ACC112 (cell line): ENCODE results near the gene DHX29.
A peak's percentile ranks its signal among the peaks of the same experiment; 100 is the strongest.

Experiments used
- H2AFZ ChIP-seq: fragments of 200-600 bp; sonication (generic); one replicate; pipeline ENCODE4 v1.6.0; 2017; ENCODE audit warnings: antibody characterized with exemption, low read length; ENCODE audit not compliant: unreplicated experiment
- H3K27ac ChIP-seq: fragments of 200-600 bp; sonication (generic); 2 replicates; pipeline ENCODE4 v1.5.1; 2014; ENCODE audit warnings: low read depth, mild to moderate bottlenecking, antibody characterized with exemption, low read length, moderate library complexity
- H3K27me3 ChIP-seq: fragments of 200-600 bp; sonication (generic); 2 replicates; pipeline ENCODE4 v1.6.1; 2014; ENCODE audit warnings: mild to moderate bottlenecking, antibody characterized with exemption, low read length, moderate library complexity, mixed read lengths; ENCODE audit not compliant: insufficient read depth
- H3K36me3 ChIP-seq: fragments of 200-600 bp; sonication (generic); 2 replicates; pipeline ENCODE4 v1.6.1; 2016; ENCODE audit warnings: mild to moderate bottlenecking, antibody characterized with exemption, low read length, moderate library complexity, mixed read lengths; ENCODE audit not compliant: insufficient read depth
- H3K4me1 ChIP-seq: fragments of 200-600 bp; sonication (generic); one replicate; pipeline ENCODE4 v1.6.1; 2016; ENCODE audit warnings: low read length, mixed read lengths; ENCODE audit not compliant: insufficient read depth, unreplicated experiment, control insufficient read depth
- H3K4me3 ChIP-seq: fragments of 200-600 bp; sonication (generic); 2 replicates; pipeline ENCODE4 v1.5.1; 2014; ENCODE audit warnings: mild to moderate bottlenecking, low read depth, low read length
- H3K79me2 ChIP-seq: fragments of 200-600 bp; sonication (generic); one replicate; pipeline ENCODE4 v1.6.0; 2016; ENCODE audit warnings: low read length; ENCODE audit not compliant: control insufficient read depth, unreplicated experiment, insufficient read depth

Gene DHX29, protein sequence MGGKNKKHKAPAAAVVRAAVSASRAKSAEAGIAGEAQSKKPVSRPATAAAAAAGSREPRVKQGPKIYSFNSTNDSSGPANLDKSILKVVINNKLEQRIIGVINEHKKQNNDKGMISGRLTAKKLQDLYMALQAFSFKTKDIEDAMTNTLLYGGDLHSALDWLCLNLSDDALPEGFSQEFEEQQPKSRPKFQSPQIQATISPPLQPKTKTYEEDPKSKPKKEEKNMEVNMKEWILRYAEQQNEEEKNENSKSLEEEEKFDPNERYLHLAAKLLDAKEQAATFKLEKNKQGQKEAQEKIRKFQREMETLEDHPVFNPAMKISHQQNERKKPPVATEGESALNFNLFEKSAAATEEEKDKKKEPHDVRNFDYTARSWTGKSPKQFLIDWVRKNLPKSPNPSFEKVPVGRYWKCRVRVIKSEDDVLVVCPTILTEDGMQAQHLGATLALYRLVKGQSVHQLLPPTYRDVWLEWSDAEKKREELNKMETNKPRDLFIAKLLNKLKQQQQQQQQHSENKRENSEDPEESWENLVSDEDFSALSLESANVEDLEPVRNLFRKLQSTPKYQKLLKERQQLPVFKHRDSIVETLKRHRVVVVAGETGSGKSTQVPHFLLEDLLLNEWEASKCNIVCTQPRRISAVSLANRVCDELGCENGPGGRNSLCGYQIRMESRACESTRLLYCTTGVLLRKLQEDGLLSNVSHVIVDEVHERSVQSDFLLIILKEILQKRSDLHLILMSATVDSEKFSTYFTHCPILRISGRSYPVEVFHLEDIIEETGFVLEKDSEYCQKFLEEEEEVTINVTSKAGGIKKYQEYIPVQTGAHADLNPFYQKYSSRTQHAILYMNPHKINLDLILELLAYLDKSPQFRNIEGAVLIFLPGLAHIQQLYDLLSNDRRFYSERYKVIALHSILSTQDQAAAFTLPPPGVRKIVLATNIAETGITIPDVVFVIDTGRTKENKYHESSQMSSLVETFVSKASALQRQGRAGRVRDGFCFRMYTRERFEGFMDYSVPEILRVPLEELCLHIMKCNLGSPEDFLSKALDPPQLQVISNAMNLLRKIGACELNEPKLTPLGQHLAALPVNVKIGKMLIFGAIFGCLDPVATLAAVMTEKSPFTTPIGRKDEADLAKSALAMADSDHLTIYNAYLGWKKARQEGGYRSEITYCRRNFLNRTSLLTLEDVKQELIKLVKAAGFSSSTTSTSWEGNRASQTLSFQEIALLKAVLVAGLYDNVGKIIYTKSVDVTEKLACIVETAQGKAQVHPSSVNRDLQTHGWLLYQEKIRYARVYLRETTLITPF (N-terminal part only)

GRCh38 chr5:55307383-55308253, at the start of gene DHX29, which contains the start of gene MTREX:
Gene DHX29 (minus strand): TSS chr5:55307694. CDS start chr5:55307573, 121 bp downstream.
Gene MTREX (plus strand): TSS chr5:55307989. CDS start chr5:55308014, 25 bp downstream.
- Histone ChIP-seq H3K27ac (peak within 1 kb of the TSS; percentile 90), H3K27me3 (no peaks in the 10 kb centered on the region), H2AFZ (peak within 1 kb of the TSS; percentile 65), H3K36me3 (peaks cover 15% of the 10 kb centered on the region), H3K4me1 (peaks cover 34% of the 10 kb centered on the region), H3K79me2 (peaks cover 92% of the 10 kb centered on the region), H3K4me3 (peak within 1 kb of the TSS; percentile 89)

- no peak overlapping the region for H2AFZ ChIP-seq
- H3K4me1 ChIP-seq: no peaks in the 10 kb centered on the region
- peaks cover 33% of the 10 kb centered on the region for H3K36me3 ChIP-seq
- no peaks in the 10 kb centered on the region for H3K79me2 ChIP-seq
- H3K4me3 ChIP-seq: no peak overlapping the region
- no peak overlapping the region for H3K27ac ChIP-seq
- no peaks in the 10 kb centered on the region for H3K27me3 ChIP-seq
These were observed 49.4 kb upstream of the DHX29 start for GRCh38 chr5:55356896-55357295.

- Histone ChIP-seq H3K27me3 (no peaks in the 10 kb centered on the region), H3K4me1 (no peaks in the 10 kb centered on the region), H3K4me3 (no peak overlapping the region), H2AFZ (no peak overlapping the region), H3K79me2 (no peaks in the 10 kb centered on the region), H3K36me3 (peaks cover 44% of the 10 kb centered on the region), H3K27ac (no peak overlapping the region)
These were observed 43.3 kb upstream of the DHX29 start for GRCh38 chr5:55350754-55351153.

- H3K27me3 ChIP-seq: no peaks in the 10 kb centered on the region
- H3K79me2 ChIP-seq: no peaks in the 10 kb centered on the region
- no peak overlapping the region for H3K4me3 ChIP-seq
- H2AFZ ChIP-seq: no peak overlapping the region
- no peak overlapping the region for H3K27ac ChIP-seq
- H3K36me3 ChIP-seq: peaks cover 48% of the 10 kb centered on the region
- H3K4me1 ChIP-seq: no peaks in the 10 kb centered on the region
These were observed 40.3 kb upstream of the DHX29 start for GRCh38 chr5:55347786-55348185.

DNA sequence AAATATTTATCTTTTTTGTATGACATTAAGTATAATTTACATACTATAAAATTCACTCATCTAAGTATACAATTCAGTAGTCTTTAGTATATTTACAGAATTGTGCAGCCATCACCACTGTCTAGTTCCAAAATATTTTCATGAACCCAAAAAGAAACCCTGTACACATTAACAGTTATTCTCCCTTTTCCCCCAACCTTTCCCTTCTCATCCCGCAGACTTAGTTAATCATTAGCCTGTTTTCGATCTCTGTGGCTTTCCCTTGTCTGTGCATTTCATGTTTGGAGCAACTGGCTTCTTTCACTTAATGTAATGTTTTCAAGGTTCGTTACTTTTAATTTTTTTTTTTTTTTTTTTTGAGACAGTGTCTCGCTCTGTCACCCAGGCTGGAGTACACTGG, 37.8 kb upstream of the DHX29 start:
- Histone ChIP-seq H2AFZ (no peak overlapping the region), H3K4me3 (no peak overlapping the region), H3K4me1 (no peaks in the 10 kb centered on the region), H3K27ac (no peak overlapping the region), H3K79me2 (no peaks in the 10 kb centered on the region), H3K27me3 (no peaks in the 10 kb centered on the region), H3K36me3 (peaks cover 37% of the 10 kb centered on the region)

DNA sequence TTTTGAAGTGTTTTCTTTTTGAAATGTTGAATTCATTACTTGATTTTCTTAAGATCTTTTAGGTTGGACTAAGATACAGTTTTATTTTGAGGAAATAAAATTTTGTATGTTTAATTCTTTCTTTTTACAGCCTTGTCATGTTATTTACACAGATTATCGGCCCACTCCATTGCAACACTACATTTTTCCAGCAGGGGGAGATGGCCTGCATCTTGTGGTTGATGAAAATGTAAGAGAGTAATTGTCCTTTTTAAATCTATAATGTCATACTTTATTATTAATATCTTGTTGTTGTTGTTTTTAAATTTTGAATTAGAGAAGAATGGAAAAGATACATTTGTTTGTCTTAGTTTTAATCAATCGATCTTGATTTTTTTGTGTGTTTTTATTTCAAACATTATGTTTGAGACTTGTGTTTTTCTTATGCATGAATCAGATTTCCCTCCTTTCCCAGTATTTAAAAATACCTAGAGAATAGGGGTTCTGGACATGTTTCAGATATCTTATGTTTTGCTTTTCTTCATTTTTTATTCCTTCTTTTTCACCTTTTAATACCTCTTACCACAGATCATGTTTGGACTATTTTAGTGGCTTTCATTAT, 37.0 kb upstream of the DHX29 start:
- Histone ChIP-seq H3K27ac (no peak overlapping the region), H3K4me3 (no peak overlapping the region), H3K36me3 (peaks cover 34% of the 10 kb centered on the region), H3K4me1 (no peaks in the 10 kb centered on the region), H2AFZ (no peak overlapping the region), H3K27me3 (no peaks in the 10 kb centered on the region), H3K79me2 (peaks cover 3% of the 10 kb centered on the region)

- peaks cover 7% of the 10 kb centered on the region for H3K79me2 ChIP-seq
- H3K36me3 ChIP-seq: peaks cover 35% of the 10 kb centered on the region
- H3K27me3 ChIP-seq: no peaks in the 10 kb centered on the region
- H2AFZ ChIP-seq: no peak overlapping the region
- no peak overlapping the region for H3K4me3 ChIP-seq
- no peaks in the 10 kb centered on the region for H3K4me1 ChIP-seq
- no peak overlapping the region for H3K27ac ChIP-seq
These were observed 36.1 kb upstream of the DHX29 start for GRCh38 chr5:55343609-55344008.

GRCh38 chr5:55343107-55343506, 35.6 kb upstream of the DHX29 start:
- Histone ChIP-seq H3K27ac (no peak overlapping the region), H3K36me3 (peaks cover 35% of the 10 kb centered on the region)

DNA sequence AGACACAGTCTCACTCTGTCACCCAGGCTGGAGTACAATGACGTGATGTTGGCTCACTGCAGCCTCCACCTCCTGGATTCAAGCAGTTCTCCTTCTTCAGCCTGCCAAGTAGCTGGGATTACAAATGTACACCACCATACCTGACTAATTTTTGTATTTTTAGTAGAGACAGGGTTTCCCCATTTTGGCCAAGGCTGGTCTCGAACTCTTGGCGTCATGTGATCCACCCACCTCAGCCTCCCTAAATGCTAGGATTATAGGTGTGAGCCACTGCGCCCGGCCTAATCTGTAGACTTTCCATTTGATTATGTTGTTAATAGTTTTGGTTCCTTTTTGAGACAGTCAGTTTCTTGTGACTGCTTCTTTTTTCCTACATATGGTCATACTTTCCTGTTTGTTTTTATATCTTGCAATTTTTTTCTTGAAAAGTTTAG, 31.3 kb upstream of the DHX29 start:
- Histone ChIP-seq H3K27ac (no peak overlapping the region), H3K27me3 (no peaks in the 10 kb centered on the region), H3K36me3 (peaks cover 11% of the 10 kb centered on the region), H3K79me2 (peaks cover 34% of the 10 kb centered on the region), H3K4me3 (no peak overlapping the region), H3K4me1 (peaks cover 4% of the 10 kb centered on the region), H2AFZ (no peak overlapping the region)

More at GRCh38 chr5:55343107-55343506, 35.6 kb upstream of the DHX29 start:
- peaks cover 3% of the 10 kb centered on the region for H3K4me1 ChIP-seq
- H2AFZ ChIP-seq: no peak overlapping the region
- H3K4me3 ChIP-seq: no peak overlapping the region
- no peaks in the 10 kb centered on the region for H3K27me3 ChIP-seq
- H3K79me2 ChIP-seq: peaks cover 7% of the 10 kb centered on the region
